AG10803 (cell line): ENCODE measurements around the gene ESR2.
A peak's percentile ranks its signal among the peaks of the same experiment; 100 is the strongest.

Experiments used
- DNase-seq: peaks from one replicate; pipeline ENCODE4 v3.0.0; 2010; ENCODE audit warnings: low read depth
- H3K4me3 ChIP-seq: 2 replicates; pipeline ENCODE4 v1.5.1; 2011; ENCODE audit warnings: mild to moderate bottlenecking, low read length, control low read depth
- CTCF ChIP-seq: conservative IDR thresholded peaks from 2 replicates; pipeline ENCODE4 v1.5.1; 2011; ENCODE audit warnings: mild to moderate bottlenecking, low read length, control low read depth, inconsistent platforms

The ESR2 gene

DNA sequence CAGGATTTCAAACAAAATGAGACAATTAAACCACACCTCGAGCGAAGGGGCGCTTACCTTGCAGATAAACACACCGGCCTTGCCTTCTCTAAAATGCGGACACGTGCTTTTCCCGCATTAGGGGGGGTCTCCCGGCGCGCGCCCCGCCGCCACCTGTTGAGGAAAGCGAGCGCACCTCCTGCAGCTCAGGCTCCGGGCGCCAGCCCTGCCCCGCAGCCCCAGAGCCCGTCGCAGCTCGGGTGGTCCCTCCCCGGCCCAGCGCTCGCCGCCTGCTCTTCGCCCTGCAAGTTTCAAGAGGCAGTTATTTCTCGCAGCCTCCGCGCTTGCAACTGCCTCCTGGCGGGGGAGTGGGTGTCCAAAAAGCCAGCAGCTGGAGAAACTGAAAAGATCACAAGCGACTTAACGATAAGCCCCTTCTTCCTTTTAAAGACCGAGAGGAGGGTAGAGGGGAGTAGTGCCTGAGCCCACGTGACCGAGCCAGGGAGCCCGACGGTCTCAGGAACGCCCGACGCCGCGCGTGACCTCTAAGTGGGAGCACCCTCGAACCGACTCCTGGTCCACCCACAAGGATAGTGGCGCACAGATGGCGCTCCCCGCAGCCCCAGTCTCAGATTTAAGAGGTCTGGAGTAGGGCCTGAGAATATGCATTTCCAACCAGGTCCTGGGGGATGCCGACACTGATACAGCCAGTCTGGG, at the start of gene ESR2:
ESR2 (minus strand) TSS at position 396 of the 696 bp plus-strand sequence. CDS start 11,386 bp downstream, outside the sequence.
- peak within 1 kb of the TSS; percentile 43 for H3K4me3 ChIP-seq
- TF ChIP-seq CTCF: peak; percentile 45
- DNase-seq: peak; percentile 12

DNA sequence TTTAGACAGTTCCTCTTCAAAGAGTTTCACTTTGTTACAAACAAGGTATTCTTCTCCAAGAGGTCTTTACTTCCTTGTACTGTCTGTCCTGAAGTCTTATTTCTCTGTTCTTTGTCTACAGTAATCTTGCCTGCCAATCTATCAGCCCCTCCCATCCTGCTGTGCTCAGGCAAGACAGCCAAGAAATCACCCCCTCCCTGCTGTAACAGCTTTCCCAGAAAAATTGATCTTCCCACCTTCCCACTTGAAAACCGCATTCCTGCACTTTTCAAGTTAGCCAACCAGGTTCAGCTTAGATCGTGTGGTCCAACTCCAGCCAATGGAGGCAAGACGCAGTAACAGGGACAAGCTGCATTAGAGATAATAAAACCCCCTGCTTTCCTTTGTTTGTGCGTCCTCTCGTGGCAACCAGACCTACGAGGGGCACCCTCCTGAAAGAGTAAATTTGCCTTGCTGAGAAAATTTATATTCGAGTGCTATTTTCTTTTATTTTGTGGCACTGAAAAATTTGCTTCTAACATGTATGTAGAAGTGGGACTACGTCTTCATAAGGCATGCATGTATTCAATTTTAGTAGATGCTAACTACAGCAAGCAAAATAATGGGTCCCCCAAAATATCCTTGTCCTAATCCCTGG, 46.5 kb upstream of the ESR2 start:
- no peak for DNase-seq
- no peak overlapping the region for H3K4me3 ChIP-seq
- TF ChIP-seq CTCF: no peak

DNA sequence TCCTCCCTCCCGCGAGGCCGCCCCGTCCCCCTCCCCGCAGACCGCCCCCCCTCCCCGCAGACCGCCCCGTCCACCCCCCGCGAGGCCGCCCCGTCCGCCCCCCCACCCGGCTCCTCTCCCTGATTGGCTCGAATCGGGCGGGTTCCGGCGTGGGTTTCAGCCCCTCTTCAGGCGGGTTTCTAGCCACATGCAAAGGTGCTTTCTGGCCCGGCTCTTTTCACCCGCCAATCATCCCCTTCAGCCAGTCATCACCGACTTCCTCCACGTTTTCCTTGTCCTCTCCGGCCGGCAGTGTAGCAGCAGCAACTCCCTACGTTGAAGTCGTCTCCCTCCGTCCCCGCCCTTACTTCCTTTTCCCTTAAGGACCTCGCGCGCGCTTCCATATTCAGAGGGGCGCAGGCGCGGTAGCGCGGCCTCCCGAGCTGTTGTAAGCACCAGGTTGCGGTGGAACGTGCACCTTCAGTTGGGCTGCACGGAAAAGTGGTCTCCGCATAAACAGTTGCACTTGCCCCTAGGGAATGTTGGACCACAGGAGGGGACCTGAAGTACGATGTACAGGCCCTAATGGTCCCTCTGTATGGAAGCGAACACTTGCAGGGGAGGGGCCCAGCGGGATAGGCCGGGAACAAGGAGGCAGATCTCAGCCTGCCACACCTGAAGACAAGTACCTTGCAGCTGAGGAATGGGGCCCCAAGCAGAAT, 44.6 kb upstream of the ESR2 start:
- TF ChIP-seq CTCF: no peak
- DNase-seq: peak; percentile 95
- H3K4me3 ChIP-seq: peak overlapping the region; percentile 73

GRCh38 chr14:64337888-64338615, 43.9 kb upstream of the ESR2 start:
- DNase-seq: peak; percentile 40
- no peak; the same call in 1 of the 2 replicates for TF ChIP-seq CTCF
- H3K4me3 ChIP-seq: peak overlapping the region; percentile 73

DNA sequence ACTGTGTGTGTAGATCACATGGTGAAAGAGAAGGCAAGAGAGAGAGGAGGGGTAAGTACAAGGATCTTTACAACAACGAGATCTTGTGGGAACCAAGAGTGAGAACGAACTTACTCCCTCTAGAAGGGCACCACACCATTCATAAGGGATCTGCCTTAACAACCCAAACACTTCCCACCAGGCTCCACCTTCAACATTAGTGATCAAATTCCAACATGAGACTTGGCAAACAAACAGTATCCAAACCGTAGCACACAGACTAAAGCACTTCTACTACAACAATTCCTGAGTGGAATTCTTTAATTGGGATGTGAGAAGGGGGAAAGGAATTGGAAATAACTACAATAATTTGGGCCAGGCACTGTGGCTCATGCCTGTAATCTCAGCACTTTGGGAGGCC, 35.0 kb upstream of the ESR2 start:
- no peak for TF ChIP-seq CTCF
- no peak overlapping the region for H3K4me3 ChIP-seq
- DNase-seq: no peak

DNA sequence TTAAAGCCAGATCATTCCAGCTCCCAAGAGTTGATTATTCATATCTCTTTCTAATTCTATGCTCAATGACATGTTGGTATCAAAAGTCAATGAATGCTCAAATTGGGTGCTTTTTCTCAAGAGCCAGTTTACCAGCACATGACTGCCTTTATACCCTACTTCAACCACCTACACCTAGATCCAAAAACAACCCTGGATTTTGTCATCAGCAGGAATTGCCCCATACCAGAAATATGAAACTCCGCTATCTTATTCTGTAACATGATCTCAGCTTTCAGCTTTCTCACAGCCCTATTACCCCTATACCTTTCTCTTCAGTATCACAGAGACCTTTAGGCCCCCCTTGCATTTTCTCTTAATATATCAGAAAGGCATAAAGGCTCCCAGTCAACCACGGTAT, 32.3 kb upstream of the ESR2 start:
- TF ChIP-seq CTCF: no peak
- no peak overlapping the region for H3K4me3 ChIP-seq
- no peak for DNase-seq
